ENCODE data around the gene KCTD13. TPM values are rescaled to one million over a fixed set of nuclear protein-coding genes. Genes with fewer than 3 reads are reported as not detected.

KCTD13 gene
- total RNA-seq, 1 experiment from 2014 or later = 14.9 TPM

- Mint-ChIP-seq H3K9me3 (ENCODE audit: unreplicated experiment) (no peaks in the 10 kb centered on the region), H3K4me1 (ENCODE audit: low read depth, unreplicated experiment) (peaks cover 22% of the 10 kb centered on the region), H3K36me3 (ENCODE audit: insufficient read depth, unreplicated experiment) (peaks cover 6% of the 10 kb centered on the region), H3K27ac (ENCODE audit: unreplicated experiment) (peak within 1 kb of the TSS; percentile 88), H3K4me3 (ENCODE audit: unreplicated experiment) (peak within 1 kb of the TSS; percentile 93), H3K27me3 (ENCODE audit: insufficient read depth, unreplicated experiment) (no peaks in the 10 kb centered on the region)
- CTCF ChIA-PET = interaction anchor here (0.6 to 2.4 kb wide), 10 partner anchors 26 to 201 kb away, joined by 3 to 9 read pairs (median 4); partner anchors contain the start of genes KCTD13, TAOK2 and TMEM219
- no TSS peak for BruUV-seq (replicated peaks)
- peak; percentile 73 to 83 for DNase-seq
- Histone ChIP-seq H3K27me3 (replicated peaks; ENCODE audit: control insufficient read depth, insufficient read depth, low read length) (no peaks in the 10 kb centered on the region), H3K36me3 (ENCODE audit: control insufficient read depth, insufficient read depth, low read length) (no peaks in the 10 kb centered on the region; the same call in 1 of the 2 replicates), H3K4me1 (peaks cover 22% of the 10 kb centered on the region; the same call in 1 of the 2 replicates), H3K9me3 (no peaks in the 10 kb centered on the region), H3K4me3 (ENCODE audit: low read depth, low read length) (peak within 1 kb of the TSS; percentile 66)
- intact Hi-C loops (cut with micrococcal nuclease; ENCODE audit: unreplicated experiment) = loop anchor here (5.0 kb wide), 1 partner anchor 83 kb away; the partner anchor contains the start of gene PAGR1
- POLR2A ChIA-PET = interaction anchor here (0.5 to 2.1 kb wide), 5 partner anchors 26 to 80 kb away, joined by 4 to 18 read pairs (median 9); partner anchors contain the start of genes KCTD13 and TAOK2
- no peak for TF ChIP-seq CTCF (IDR thresholded peaks at IDR 0.05; ENCODE audit: insufficient read depth in 1 of 2, low read depth in 1 of 2, low read length in 1 of 2, severe bottlenecking in 1 of 2, unreplicated experiment in 1 of 2)
Measured at GRCh38 chr16:29900102-29900887, 25.7 kb downstream of the KCTD13 start, which contains the start of gene ASPHD1. ASPHD1 (plus strand) TSS chr16:29900488; CDS start chr16:29900972, 484 bp downstream.

- DNase-seq = peak; percentile 89 to 94
- Mint-ChIP-seq H3K27me3 (ENCODE audit: insufficient read depth, unreplicated experiment) (no peaks in the 10 kb centered on the region), H3K4me3 (ENCODE audit: unreplicated experiment) (peak within 1 kb of the TSS; percentile 93), H3K27ac (ENCODE audit: unreplicated experiment) (peak within 1 kb of the TSS; percentile 88), H3K9me3 (ENCODE audit: unreplicated experiment) (no peaks in the 10 kb centered on the region), H3K4me1 (ENCODE audit: low read depth, unreplicated experiment) (peaks cover 22% of the 10 kb centered on the region), H3K36me3 (ENCODE audit: insufficient read depth, unreplicated experiment) (peaks cover 6% of the 10 kb centered on the region)
- Histone ChIP-seq H3K27me3 (replicated peaks; ENCODE audit: control insufficient read depth, insufficient read depth, low read length) (no peaks in the 10 kb centered on the region), H3K4me3 (ENCODE audit: low read depth, low read length) (peak within 1 kb of the TSS; percentile 66), H3K9me3 (no peaks in the 10 kb centered on the region), H3K4me1 (peaks cover 22% of the 10 kb centered on the region; the same call in 1 of the 2 replicates), H3K36me3 (ENCODE audit: control insufficient read depth, insufficient read depth, low read length) (no peaks in the 10 kb centered on the region; the same call in 1 of the 2 replicates)
- intact Hi-C loops (cut with micrococcal nuclease; ENCODE audit: unreplicated experiment) = loop anchor here (2.0 to 10.0 kb wide), 3 partner anchors 37 to 125 kb away; partner anchors contain the start of genes C16orf92, CDIPT and PAGR1
- peak; percentile 31 to 35 for TF ChIP-seq CTCF (IDR thresholded peaks at IDR 0.05; ENCODE audit: insufficient read depth in 1 of 2, low read depth in 1 of 2, low read length in 1 of 2, severe bottlenecking in 1 of 2, unreplicated experiment in 1 of 2)
- POLR2A ChIA-PET = interaction anchor here (0.5 to 2.1 kb wide), 7 partner anchors 9 to 1076 kb away, joined by 3 to 18 read pairs (median 3); partner anchors contain the start of gene TAOK2
- no TSS peak for BruUV-seq (replicated peaks)
- CTCF ChIA-PET = interaction anchor here (0.6 to 2.4 kb wide), 11 partner anchors 27 to 199 kb away, joined by 3 to 9 read pairs (median 3); partner anchors contain the start of genes DOC2A, KCTD13, TAOK2 and TMEM219
Measured at GRCh38 chr16:29899516-29900101, 26.4 kb downstream of the KCTD13 start, which contains the start of gene SEZ6L2. SEZ6L2 (minus strand) TSS chr16:29899550; CDS start chr16:29899019, 531 bp downstream.
